K562 (cell line): ENCODE data around the gene MYADML2. TPM values are rescaled to one million over a fixed set of nuclear protein-coding genes. Genes with fewer than 3 reads are reported as not detected.

Source experiments
- ATAC-seq: fragments of 200-7000 bp; cut with Tn5 transposase; 3 replicates; pipeline ENCODE4 v1.9.1; 2020; ENCODE audit warnings: moderate library complexity
- BruUV-seq: library from RNA; stranded (reverse); fragments of 400-500 nt; replicated peaks from 2 replicates; lab custom pipeline; 2021; lab: Mats Ljungman, UMichigan
- CTCF ChIA-PET: fragments of 300-600 bp; formaldehyde crosslinking; extraction: SDS; loops from one replicate; lab custom pipeline; 2021; ENCODE audit warnings: low intra/inter-chr PET ratio; lab: Yijun Ruan, JAX
- POLR2A ChIA-PET: fragments of 300-600, 350-650 bp; sonication (Branson Sonifier 250); formaldehyde crosslinking; extraction: SDS; loops from one replicate; lab custom pipeline; 2021; ENCODE audit warnings: antibody characterized with exemption, inconsistent platforms; lab: Yijun Ruan, JAX
- DNase-seq, 4 experiments: peaks; one replicate each; pipeline versions ENCODE4 v3.0.0 to v3.0.0-alpha.2; 2011 to 2018; ENCODE audit warnings: low spot score in 3 of 4, mixed read lengths in 3 of 4; ENCODE audit errors: extremely low read depth in 1 of 4
- FAIRE-seq: peaks from 2 replicates; lab custom pipeline; 2011; peaks lifted over from hg19 to GRCh38; lab: Jason Lieb, UNC
- H2AFZ ChIP-seq: 2 replicates; pipeline ENCODE4 v1.6.0; 2011; ENCODE audit warnings: low read depth, low read length, control low read depth, inconsistent platforms
- H3K27ac ChIP-seq: fragments of 200-600 bp; 3 replicates; pipeline ENCODE4 v1.8.0; 2011; ENCODE audit warnings: low read depth, mild to moderate bottlenecking, control low read depth, inconsistent platforms, low read length, moderate library complexity, mixed read lengths; ENCODE audit errors: extremely low read depth
- H3K27me3 ChIP-seq, 2 experiments: fragments of 300-600 bp in 1 of 2; 2 replicates in 1 of 2; 3 replicates in 1 of 2; pipeline versions ENCODE4 v1.6.0 to v1.8.0; 2011; ENCODE audit warnings: inconsistent platforms in 2 of 2, low read length in 2 of 2, mild to moderate bottlenecking in 1 of 2, mixed read lengths in 1 of 2, moderate library complexity in 1 of 2; ENCODE audit not compliant: control insufficient read depth in 2 of 2, insufficient read depth in 2 of 2
- H3K36me3 ChIP-seq: fragments of 300-600 bp; 3 replicates; pipeline ENCODE4 v1.8.0; 2011; ENCODE audit warnings: mild to moderate bottlenecking, low read length, inconsistent platforms; ENCODE audit not compliant: control insufficient read depth, insufficient read depth
- H3K4me1 ChIP-seq, 2 experiments: fragments of 200-600 bp in 1 of 2; replicated peaks in 1 of 2; 2 replicates in 1 of 2; 3 replicates in 1 of 2; pipeline versions ENCODE4 v1.5.1 to v1.8.0; 2011; ENCODE audit warnings: inconsistent platforms in 2 of 2, low read length in 2 of 2, mild to moderate bottlenecking in 1 of 2, mixed read lengths in 1 of 2, moderate library complexity in 1 of 2; ENCODE audit not compliant: control insufficient read depth in 2 of 2, insufficient read depth in 2 of 2
- H3K4me2 ChIP-seq: 2 replicates; pipeline ENCODE4 v1.6.1; 2011; ENCODE audit warnings: low read length, control low read depth, inconsistent platforms, mixed read lengths; ENCODE audit not compliant: insufficient read depth
- H3K4me3 ChIP-seq: fragments of 200-600 bp; sonication (generic), shearing (Covaris generic); 2 replicates; pipeline ENCODE4 v1.5.1; 2016; ENCODE audit warnings: control low read depth, inconsistent platforms
- H3K79me2 ChIP-seq: fragments of 200-600 bp; 3 replicates; pipeline ENCODE4 v1.8.0; 2011; ENCODE audit warnings: low read length, inconsistent platforms; ENCODE audit not compliant: control insufficient read depth, insufficient read depth
- H3K9ac ChIP-seq, 2 experiments: 2 replicates each; pipeline versions ENCODE4 v1.6.0 to v1.6.1; 2011; ENCODE audit warnings: low read depth in 2 of 2, low read length in 2 of 2, control low read depth in 1 of 2, inconsistent platforms in 1 of 2, mild to moderate bottlenecking in 1 of 2, mixed read lengths in 1 of 2; ENCODE audit not compliant: insufficient read depth in 1 of 2
- H3K9me1 ChIP-seq: one replicate; pipeline ENCODE4 v1.6.0; 2011; ENCODE audit warnings: inconsistent platforms, mild to moderate bottlenecking, low read length, moderate library complexity; ENCODE audit not compliant: control insufficient read depth, insufficient read depth
- H3K9me3 ChIP-seq: replicated peaks from 2 replicates; pipeline ENCODE4 v1.5.1; 2011; ENCODE audit warnings: low read depth, low read length, inconsistent platforms; ENCODE audit not compliant: control insufficient read depth, insufficient read depth
- H4K20me1 ChIP-seq: replicated peaks from 2 replicates; pipeline ENCODE4 v1.6.1; 2011; ENCODE audit warnings: low read length, inconsistent platforms, mixed read lengths; ENCODE audit not compliant: control insufficient read depth, insufficient read depth
- ATF7 ChIP-seq: fragments of 450-650 bp; IDR thresholded peaks from 2 replicates; pipeline ENCODE4 v1.7.1; 2014; ENCODE audit warnings: mild to moderate bottlenecking, moderate library complexity
- CHD2 ChIP-seq: IDR thresholded peaks from 2 replicates; pipeline ENCODE4 v1.6.1; 2011; ENCODE audit warnings: low read depth, low read length
- CREB1 ChIP-seq, 2 experiments: sonication (generic) in 1 of 2; formaldehyde crosslinking in 1 of 2; IDR thresholded peaks; 2 replicates each; pipeline versions ENCODE4 v1.6.1 to v1.8.0; 2012 to 2022; ENCODE audit warnings: inconsistent platforms in 1 of 2, mild to moderate bottlenecking in 1 of 2, missing genetic modification reagents in 1 of 2, moderate library complexity in 1 of 2
- CREB3L1 ChIP-seq: fragments of 450-650 bp; IDR thresholded peaks from 2 replicates; pipeline ENCODE4 v1.6.1; 2014; ENCODE audit warnings: low read depth, mild to moderate bottlenecking, moderate library complexity, borderline replicate concordance
- CREBBP ChIP-seq: IDR thresholded peaks from one replicate; pipeline ENCODE4 v1.6.1; 2012; ENCODE audit warnings: low read depth, mild to moderate bottlenecking, control low read depth, inconsistent platforms, low read length
- EGR1 ChIP-seq: fragments of 450-650 bp; conservative IDR thresholded peaks from 2 replicates; pipeline ENCODE4 v1.6.1; 2017; ENCODE audit warnings: mild to moderate bottlenecking
- HSF4 ChIP-seq: fragments of 250-450 bp; sonication (Bioruptor Pico); IDR thresholded peaks from 2 replicates; pipeline ENCODE4 v2.1.2; 2022; ENCODE audit warnings: mild to moderate bottlenecking, moderate library complexity, borderline replicate concordance
- MEF2D ChIP-seq: conservative IDR thresholded peaks from 2 replicates; pipeline ENCODE4 v1.6.1; 2016; ENCODE audit warnings: low read depth, missing genetic modification characterization, missing compliant biosample characterization
- MITF ChIP-seq: IDR thresholded peaks from 2 replicates; pipeline ENCODE4 v1.6.1; 2014; ENCODE audit warnings: antibody characterized with exemption
- NFXL1 ChIP-seq: fragments of 450-650 bp; formaldehyde crosslinking; IDR thresholded peaks from 2 replicates; pipeline ENCODE4 v1.4.0; 2021; ENCODE audit warnings: mild to moderate bottlenecking
- POLR2A ChIP-seq: fragments of 450-650 bp; conservative IDR thresholded peaks from 2 replicates; pipeline ENCODE4 v1.6.1; 2016
- PYGO2 ChIP-seq: fragments of 450-650 bp; IDR thresholded peaks from 2 replicates; pipeline ENCODE4 v1.6.1; 2016; ENCODE audit warnings: mild to moderate bottlenecking, missing genetic modification characterization, moderate library complexity, missing compliant biosample characterization
- RFX1 ChIP-seq: fragments of 450-650 bp; IDR thresholded peaks from 2 replicates; pipeline ENCODE4 v1.6.1; 2016; ENCODE audit warnings: mild to moderate bottlenecking, moderate library complexity
- RFX5 ChIP-seq: IDR thresholded peaks from 2 replicates; pipeline ENCODE4 v1.6.1; 2011; ENCODE audit warnings: low read depth, mild to moderate bottlenecking, improper control_type of control experiment, low read length
- SRSF7 ChIP-seq: fragments of 200-400 bp; formaldehyde crosslinking; optimal IDR thresholded peaks from 2 replicates; pipeline ENCODE3; 2017; ENCODE audit warnings: mild to moderate bottlenecking, low read depth, low read length
- ZC3H4 ChIP-seq: sonication (generic); formaldehyde crosslinking; IDR thresholded peaks from 2 replicates; pipeline ENCODE4 v1.9.0; 2021; ENCODE audit warnings: missing genetic modification reagents, borderline replicate concordance
- ZFP36 ChIP-seq: fragments of 150-350 bp; IDR thresholded peaks from 2 replicates; pipeline ENCODE4 v1.6.1; 2018; ENCODE audit warnings: low read length, low read depth; ENCODE audit not compliant: partially characterized antibody
- ZNF140 ChIP-seq: fragments of 250-450 bp; sonication (Bioruptor Pico); IDR thresholded peaks from 2 replicates; pipeline ENCODE4 v1.8.0; 2021; ENCODE audit warnings: moderate library complexity, mild to moderate bottlenecking, inconsistent platforms
- ZNF668 ChIP-seq: fragments of 250-450 bp; sonication (Bioruptor Pico); IDR thresholded peaks from 2 replicates; pipeline ENCODE4 v1.8.0; 2022; ENCODE audit warnings: mild to moderate bottlenecking, inconsistent platforms
- ZNF75A ChIP-seq: fragments of 450-650 bp; formaldehyde crosslinking; IDR thresholded peaks from 2 replicates; pipeline ENCODE4 v1.4.0; 2020; ENCODE audit warnings: mild to moderate bottlenecking
- ZNF766 ChIP-seq: fragments of 200-800 bp; sonication (Bioruptor generic); conservative IDR thresholded peaks from 2 replicates; pipeline ENCODE4 v1.6.1; 2016; ENCODE audit warnings: missing genetic modification characterization, missing compliant biosample characterization
- WGBS: fragments of 100-300 bp; shearing (Covaris generic); methylation state at CpG from one replicate; pipeline ENCODE4 v1.1.6; 2016; ENCODE audit warnings: low coverage, mixed read lengths; ENCODE audit not compliant: insufficient coverage; ENCODE audit errors: missing lambda C conversion rate; 5-methylcytosine and 5-hydroxymethylcytosine counted together
- in situ Hi-C: fragments of 300-500 bp; cut with MboI; formaldehyde crosslinking; loops from 4 replicates; pipeline ENCODE4 v1.15.0; 2018; ENCODE audit warnings: inconsistent platforms, mixed read lengths
- intact Hi-C: fragments of 100-400 bp; cut with micrococcal nuclease; formaldehyde crosslinking; loops from 2 replicates; pipeline ENCODE4 v1.14.2; 2022
- polyA plus RNA-seq, 8 experiments: library from polyadenylated mRNA; depleted of rRNA in 4 of 8; stranded (reverse) in 5 of 8; unstranded in 3 of 8; fragments of >200 nt; fragmentation: Nextera tagmentation in 2 of 8; fragmentation: Illumina TruSeq in 1 of 8; extraction: Ambion mirVana in 2 of 8; extraction: Trizol in 1 of 8; gene quantifications; 2 replicates each; pipeline versions ENCODE4 v1.2.1 to v1.2.3, GENCODE V29; 2011 to 2014; ENCODE audit warnings: inconsistent platforms in 1 of 8, missing spikeins in 1 of 8
- total RNA-seq, 7 experiments: library from RNA; depleted of rRNA in 6 of 7; stranded (reverse); fragments of >200 nt in 6 of 7; fragmentation: Illumina TruSeq in 2 of 7; extraction: Trizol in 2 of 7; gene quantifications; 2 replicates each; pipeline versions ENCODE4 v1.2.1 to v1.2.3, GENCODE V29; 2011 to 2021; ENCODE audit warnings: low replicate concordance in 1 of 7

Gene MYADML2
- total and polyA plus RNA-seq, 9 of the 15 experiments (the other 6 are each of a cell fraction or from before 2014, with no cell fraction given): not detected

- intact Hi-C loops: no loop called here
- Histone ChIP-seq H3K9me1 (peaks cover 6% of the 10 kb centered on the region), H3K9me3 (no peaks in the 10 kb centered on the region), H3K4me2 (peak overlapping the region; percentile 89), H2AFZ (no peak overlapping the region), H3K4me3 (peak overlapping the region; percentile 53), H3K27me3 (no peaks in the 10 kb centered on the region), H3K9ac (peak overlapping the region; percentile 75 to 95), H3K79me2 (peaks cover 96% of the 10 kb centered on the region), H3K4me1 (peaks cover 46 to 91% of the 10 kb centered on the region in 2 experiments), H4K20me1 (peaks cover 24% of the 10 kb centered on the region; the same call in 1 of the 2 replicates), H3K27ac (peak overlapping the region; percentile 98), H3K36me3 (peaks cover 44% of the 10 kb centered on the region)
- in situ Hi-C loops: no loop called here
- ChIA-PET POLR2A (interaction anchor here (0.6 to 4.8 kb wide), 14 partner anchors 7 to 221 kb away, joined by 3 to 46 read pairs (median 4); partner anchors contain the start of genes NPB, P4HB and PCYT2), CTCF (no interaction called here)
- BruUV-seq: TSS peak; percentile 21
- 9% methylated on average over 44 of the region's 58 CpGs for WGBS
- ATAC-seq (peak; percentile 43), FAIRE-seq (peak; percentile 93), DNase-seq (peak in 2 of 4 experiments; percentile 38 to 89)
- TF ChIP-seq ZC3H4 (CRISPR knock-in tag): no peak
- no peak for TF ChIP-seq RFX5
- TF ChIP-seq CREB1 (IDR thresholded peaks at IDR 0.05): no peak
- no peak for TF ChIP-seq CREB1 (CRISPR knock-in tag; IDR thresholded peaks at IDR 0.05)
- no peak for TF ChIP-seq NFXL1 (CRISPR knock-in tag)
- no peak for TF ChIP-seq HSF4 (CRISPR knock-in tag)
- TF ChIP-seq SRSF7: no peak
- TF ChIP-seq ATF7: peak; percentile 18; the same call in 1 of the 2 replicates
- no peak for TF ChIP-seq ZNF75A
- TF ChIP-seq PYGO2: no peak
- no peak for TF ChIP-seq ZNF668 (CRISPR knock-in tag)
- peak; percentile 50; the same call in 1 of the 2 replicates for TF ChIP-seq CREB3L1
- no peak for TF ChIP-seq CREBBP
- TF ChIP-seq RFX1: no peak
- no peak for TF ChIP-seq CHD2
- no peak for TF ChIP-seq ZFP36
- no peak for TF ChIP-seq MITF
- TF ChIP-seq ZNF140 (CRISPR knock-in tag): no peak
- no peak for TF ChIP-seq MEF2D
- TF ChIP-seq ZNF766 (CRISPR knock-in tag): no peak; the same call in 1 of the 2 replicates
- peak; percentile 61; the same call in 1 of the 2 replicates for TF ChIP-seq POLR2A
- no peak; the same call in 1 of the 2 replicates for TF ChIP-seq EGR1
These were observed 24.3 kb downstream of the MYADML2 start for GRCh38 chr17:81922566-81923301.
